Middle frontal gyrus (tissue), 1 donor: ENCODE measurements around the gene DUT.

ENCODE experiments used
- DNase-seq: peaks from one replicate; pipeline ENCODE4 v3.0.0-alpha.2; 2015; ENCODE audit warnings: low spot score; ENCODE audit errors: extremely low spot score

Gene DUT

DNA sequence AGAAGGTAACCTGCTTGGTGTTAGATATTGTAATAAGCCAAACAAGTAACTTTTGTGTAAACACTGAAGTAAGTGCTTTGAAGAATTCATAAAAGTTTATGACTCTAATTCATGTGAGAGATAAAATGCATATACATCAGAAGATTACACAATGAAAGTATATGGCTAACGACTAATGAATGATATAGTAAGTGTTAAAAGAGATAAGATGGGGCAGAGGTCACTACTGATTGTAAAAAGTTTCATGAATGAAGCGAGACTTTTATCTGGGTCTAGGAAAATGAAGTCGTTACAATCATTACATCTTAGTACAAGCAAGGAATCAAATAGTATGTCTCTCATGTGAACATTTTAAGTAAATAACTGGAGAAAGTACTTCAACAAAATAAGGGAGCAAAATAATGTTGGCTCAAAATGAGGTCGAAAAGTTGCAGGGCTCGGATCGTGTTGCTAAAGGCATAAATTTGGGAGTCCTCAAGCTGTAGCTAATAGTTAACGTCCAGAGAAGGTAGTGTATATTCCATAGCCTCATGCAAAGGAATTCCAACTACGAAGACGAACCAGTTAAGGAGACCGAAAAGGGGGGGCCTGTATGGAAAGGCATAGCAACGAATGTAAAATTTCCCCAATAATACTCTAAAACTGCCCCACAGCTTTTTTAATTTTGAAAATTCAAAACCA is 984 bp upstream of the DUT start:
- DNase-seq = no peak

DNA sequence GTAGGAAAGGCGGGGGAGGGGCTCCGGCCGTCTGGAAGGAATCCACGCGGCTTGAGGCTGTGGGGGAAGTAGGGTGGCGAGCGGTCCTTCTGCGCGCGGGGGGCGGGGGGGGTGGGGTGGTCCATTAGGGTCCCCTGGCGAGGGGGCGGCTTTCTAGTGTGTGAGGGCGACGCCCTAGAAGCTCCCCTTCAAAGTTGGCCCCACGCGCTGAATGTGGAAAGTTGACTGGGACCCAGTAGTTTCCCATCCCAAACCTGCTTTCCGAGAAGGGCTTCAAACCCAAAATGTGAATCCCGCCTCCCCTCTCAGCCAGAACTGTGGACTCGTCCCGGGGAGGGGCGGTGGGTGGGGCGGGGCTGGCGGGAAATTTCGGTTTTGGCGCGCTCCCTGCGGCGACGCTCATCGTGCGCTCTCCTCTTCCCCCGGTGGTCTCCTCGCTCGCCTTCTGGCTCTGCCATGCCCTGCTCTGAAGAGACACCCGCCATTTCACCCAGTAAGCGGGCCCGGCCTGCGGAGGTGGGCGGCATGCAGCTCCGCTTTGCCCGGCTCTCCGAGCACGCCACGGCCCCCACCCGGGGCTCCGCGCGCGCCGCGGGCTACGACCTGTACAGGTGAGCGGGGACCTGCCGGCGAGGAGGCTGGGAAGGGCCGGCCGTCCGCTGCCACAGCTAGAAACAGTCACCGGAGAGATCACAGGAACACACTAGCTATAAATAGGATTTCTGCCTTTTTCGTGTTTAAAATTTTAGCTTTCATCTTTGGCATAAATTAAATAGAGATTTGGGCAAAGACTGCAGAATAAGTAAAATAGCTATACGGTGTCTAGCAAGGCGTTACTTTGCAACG is 790 bp downstream of the DUT start:
- no peak for DNase-seq

DNA sequence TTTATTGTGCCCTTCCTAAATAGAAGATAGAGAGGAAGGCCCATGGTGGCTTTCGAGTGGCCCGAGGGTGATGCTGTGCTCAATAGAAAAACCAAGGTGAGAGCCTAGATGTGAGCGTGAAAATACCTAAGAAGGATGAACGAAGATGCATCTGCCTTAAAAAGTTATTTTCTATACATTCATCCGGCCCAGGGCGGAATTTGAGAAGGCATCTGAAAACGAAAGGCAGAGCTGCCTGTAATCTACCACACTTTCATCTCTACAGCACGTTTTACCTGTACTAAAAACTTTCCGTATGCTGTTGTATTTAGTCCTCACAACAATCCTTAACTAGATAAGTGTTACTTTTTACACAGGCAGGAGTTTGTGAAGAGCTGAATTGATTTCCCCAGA is 1.4 kb downstream of the DUT start:
- no peak for DNase-seq

DNA sequence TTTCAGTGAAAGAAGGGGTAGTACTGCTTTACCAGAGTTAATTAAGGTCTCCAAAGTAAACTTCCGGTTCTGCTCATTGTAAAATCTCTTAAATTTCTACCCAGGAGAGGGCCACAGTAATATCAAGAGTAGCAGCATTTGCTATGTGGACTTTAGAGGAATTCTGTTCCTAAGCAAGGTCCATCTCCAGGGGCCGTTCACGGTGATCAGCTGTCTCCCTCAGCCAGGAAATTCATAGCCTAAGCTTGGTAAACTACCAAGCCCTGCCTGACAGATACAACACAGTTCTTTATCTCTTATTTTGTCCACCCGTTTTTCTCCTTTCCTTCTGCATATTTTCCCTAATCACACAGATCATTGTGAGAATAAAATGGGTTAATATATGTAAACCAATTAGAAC is 2.3 kb downstream of the DUT start:
- DNase-seq = no peak

DNA sequence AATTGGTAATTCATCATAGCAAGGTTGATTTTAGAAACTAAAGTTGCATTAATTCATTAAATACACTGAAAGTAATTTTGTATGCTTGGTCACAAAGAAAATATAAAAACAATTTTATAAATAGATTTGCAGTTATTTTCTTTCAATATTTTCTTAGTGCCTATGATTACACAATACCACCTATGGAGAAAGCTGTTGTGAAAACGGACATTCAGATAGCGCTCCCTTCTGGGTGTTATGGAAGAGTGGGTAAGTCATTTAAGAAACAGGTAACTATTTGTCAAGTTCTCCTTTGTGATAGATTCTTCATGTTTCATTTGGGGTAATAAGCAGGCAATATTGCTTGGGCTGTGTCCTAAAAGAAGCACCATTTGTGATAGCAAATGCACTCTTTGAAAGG is 3.0 kb downstream of the DUT start:
- DNase-seq = no peak

DNA sequence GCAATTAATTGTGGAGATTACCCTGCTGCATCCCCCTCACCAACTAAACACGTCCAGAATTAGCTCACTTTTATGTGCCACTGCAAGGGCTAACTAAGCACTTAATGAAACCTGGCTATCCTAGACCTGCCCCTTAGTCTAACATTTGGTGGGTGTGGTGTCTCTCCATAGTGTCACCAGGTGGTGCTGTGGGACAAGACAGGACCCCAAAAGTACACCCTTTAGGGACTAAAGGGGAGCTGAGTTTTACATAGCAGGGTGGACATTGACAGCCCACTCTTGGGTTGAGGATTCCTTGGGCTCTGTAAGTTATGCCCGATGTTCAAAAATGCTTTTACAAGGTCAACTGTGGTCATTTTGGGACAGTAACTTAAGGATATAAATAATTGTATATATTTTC is 5.7 kb downstream of the DUT start:
- no peak for DNase-seq

DNA sequence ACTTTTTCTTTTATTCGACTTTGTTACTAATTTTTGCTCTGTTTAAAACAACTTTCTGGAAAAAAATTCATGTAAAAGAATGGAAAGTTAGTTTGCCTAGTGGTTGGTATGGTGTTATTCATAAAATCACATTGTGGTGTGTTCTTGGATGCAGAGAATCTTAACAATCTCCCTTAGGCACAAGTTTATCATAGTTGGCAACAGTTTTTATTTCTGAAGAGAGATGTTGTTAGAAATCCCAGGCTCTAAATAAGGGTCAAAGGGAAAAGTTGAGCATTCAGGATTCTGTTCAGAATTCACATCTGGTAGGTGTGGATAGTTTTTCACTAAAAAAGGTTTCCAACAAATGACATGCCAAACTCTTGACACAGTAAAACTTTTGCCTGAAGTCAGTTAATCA is 6.4 kb downstream of the DUT start:
- no peak for DNase-seq

DNA sequence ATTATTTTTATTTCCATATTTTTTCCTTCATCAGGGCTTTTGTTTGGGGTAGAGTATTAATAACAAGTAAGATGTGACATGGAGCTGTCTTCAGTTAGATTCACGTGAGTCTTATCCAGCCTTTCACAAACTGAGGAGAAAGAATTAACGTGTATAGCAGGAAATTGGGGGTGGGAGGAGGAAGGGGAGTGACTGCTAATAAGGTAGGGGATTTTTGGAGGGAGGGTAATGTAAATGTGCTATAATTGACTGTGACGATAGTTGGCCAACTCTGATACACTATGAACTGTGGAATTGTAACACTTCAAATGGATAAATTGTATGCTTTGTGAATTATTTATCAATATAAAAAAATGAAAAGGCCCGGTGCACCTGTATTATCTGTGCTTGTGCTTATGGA is 8.9 kb downstream of the DUT start:
- DNase-seq = no peak

DNA sequence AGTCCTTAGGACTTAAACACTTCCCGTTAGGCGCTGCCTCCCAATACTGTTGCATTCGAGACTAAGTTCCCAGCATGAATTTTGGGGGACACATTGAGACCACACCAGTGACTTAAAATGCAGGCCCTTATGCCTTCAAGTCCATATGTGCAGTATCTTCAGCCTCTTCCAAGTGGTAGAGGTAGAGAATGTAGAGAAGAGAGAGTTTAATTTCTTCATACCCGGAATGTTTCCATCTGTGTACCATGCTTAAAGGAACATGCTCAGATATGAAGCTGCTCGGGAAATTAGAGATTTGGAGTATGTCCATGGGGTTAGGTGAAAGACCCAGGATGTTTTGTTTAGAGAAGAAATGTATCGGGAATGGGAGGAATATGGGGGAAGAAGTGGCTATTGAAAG is 12.6 kb downstream of the DUT start:
- DNase-seq = no peak

DNA sequence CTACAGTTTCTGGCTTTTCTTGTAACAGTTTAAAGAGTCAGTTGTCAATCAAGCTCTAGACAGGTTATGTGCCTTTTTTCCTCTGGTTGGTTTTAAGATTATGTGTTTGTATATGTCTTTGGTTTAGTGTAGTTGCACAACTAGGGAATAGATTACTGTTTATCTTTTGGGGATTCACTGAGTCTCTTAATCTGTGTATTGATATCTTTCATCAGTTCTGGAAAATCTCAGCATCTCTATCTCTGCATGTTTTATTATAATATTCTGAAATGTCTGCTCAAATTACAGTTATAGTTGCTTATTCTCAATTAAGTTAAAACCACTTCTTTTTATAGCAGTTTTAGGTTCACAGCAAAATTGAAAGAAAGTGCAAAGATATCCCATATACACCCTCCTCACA is 14.3 kb downstream of the DUT start:
- DNase-seq = no peak

DNA sequence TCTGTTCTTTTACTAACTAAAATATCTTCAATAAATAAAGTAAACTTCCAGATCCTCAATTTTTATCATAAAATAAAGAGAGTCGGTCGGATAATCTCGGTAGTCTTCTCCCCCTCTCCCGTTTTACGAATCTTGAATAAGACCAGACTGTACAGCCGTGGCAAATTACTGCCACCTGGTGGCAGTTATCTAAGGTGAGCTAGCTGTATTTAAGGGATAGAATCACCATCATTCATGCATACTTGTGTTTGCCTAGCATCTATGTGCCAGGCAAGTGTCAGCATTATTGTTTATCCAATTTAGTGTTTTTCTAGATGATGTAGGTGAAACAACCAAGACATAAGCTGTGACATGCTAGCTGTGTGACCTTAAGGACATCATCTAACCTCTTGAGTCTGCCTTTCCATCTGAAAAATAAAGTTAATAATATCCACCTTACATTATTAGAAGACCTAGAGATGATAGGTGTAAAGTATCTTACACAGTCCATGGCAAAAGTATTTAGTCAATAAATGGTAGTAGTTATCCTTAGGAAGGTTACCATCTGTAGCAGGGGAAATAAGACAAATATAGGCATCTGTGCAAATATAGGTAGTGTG is 21.3 kb downstream of the DUT start:
- DNase-seq = no peak

DNA sequence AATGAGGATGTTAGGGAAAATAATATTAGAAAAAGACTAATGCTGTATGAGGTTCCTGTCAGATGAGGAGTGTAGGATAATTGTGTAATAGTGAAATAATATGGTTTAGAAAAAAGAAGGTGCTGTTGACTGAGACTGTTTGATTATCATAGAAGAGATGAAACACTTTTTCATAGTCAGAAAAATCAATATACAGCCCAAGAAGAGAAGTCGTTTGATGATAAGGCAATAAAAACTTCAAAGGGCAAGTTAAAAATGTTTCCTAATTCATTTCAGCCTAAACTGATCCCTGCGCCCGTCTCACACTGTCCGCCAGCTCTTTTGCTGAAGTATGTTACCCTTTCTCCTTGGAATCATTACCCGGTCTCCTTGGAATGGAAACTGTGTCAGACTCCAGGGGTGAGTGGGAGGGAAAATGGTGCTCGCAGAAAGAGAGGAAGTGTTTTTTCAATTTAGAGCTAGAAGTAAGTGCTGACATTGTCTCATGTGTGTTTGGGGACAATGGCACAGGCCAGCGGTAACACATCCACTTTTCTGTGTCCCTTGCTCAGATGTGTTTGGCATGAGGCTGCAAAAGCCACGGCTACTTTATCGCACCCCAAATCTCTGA is 23.6 kb downstream of the DUT start:
- no peak for DNase-seq

DNA sequence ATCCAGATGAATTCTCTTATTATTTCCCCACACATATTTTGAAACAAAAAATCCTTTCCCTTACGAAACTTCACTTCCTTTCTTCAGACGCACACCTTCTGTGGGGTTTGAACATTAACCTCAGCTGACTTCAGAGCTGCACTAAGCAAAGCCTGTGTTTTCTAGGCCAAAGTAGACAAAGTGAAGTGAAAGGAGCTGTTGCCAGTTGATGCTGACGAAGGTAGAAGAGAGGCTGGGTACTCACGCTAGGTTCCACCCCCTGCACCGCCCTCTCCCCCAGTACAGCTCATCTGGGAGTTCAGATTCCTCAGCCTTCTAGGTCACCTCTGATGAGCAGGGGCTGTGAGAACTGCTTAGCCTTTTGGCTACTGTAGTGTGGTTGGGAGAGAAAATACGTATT is 24.1 kb downstream of the DUT start:
- DNase-seq = no peak

DNA sequence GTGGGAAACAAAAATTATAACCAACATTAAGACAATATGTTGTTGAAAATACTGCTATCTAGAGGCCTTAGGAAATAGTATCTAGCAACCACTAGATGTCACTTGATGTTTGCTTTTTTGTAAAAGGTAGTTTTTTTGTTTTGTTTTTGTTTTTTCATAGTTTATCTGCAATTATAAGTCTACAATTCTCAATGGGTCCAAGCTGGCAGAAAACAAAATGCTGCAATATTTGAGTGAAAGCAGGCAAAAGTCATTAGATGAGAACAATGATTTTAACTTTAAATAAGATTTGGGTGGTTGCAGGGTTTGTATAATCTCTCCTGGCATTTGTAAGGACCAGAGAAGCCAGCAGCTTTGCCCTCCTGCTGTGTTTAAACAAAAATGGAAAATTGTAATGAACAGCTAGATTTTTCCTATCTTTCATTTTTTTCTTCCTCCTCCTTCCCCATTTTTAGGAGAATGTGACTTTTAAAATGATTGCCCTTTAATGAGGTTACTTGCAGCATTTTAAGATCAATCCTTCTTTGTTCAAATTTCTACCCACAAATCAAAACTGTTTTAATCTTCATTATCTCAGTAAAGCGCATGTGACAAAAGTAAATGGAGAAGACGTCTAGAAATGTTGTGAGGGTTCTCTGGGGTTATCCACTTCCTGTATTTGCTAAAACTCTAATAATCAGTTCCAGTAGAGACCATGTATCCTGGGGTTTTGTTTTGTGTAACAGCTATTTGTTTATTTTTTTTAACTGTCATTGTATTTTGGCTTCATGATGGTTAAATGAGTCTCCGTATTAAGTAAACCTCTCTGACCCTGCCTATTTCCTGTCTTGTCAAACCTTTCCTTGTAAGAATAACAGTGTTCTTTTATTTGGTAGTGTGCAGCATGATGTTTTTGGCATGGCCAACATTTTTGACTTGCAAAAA is 27.3 kb downstream of the DUT start:
- DNase-seq = no peak

DNA sequence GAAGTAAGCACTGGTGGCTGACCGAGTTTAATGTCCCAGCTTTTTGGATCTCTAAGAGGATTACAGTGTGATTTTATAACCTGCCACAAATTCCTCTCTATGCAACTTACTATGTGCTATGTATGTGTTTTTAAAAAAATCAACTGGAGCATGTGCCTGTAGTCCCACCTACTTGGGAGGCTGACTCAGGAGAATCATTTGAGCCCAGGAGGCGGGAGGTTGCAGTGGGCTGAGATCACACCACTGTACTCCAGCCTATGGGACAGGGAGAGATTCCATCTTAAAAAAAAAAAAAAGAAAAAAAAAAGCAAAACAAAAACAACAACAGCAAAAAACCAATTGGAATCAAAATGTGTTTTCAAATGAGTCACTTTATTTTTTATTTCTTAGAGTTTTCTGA is 29.6 kb downstream of the DUT start:
- no peak for DNase-seq

DNA sequence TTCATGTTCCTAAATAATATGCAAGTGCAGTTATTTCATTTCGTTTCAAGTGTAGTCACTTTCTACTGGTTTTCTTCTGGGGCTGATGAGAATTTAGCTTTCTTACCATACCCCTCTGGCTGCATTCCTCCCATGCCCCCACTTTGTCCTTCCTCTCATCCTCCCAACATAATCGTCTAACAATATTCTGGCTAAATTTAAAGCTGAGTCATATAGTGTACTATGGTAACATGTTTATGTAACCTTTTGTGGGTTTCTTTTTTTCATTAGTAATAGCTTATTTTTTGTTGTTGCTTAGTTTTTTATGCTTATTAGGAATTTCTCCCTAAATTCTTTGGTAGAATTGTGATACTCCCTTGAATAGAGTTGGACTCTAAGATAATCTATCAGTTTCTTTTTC is 30.5 kb downstream of the DUT start:
- DNase-seq = no peak

DNA sequence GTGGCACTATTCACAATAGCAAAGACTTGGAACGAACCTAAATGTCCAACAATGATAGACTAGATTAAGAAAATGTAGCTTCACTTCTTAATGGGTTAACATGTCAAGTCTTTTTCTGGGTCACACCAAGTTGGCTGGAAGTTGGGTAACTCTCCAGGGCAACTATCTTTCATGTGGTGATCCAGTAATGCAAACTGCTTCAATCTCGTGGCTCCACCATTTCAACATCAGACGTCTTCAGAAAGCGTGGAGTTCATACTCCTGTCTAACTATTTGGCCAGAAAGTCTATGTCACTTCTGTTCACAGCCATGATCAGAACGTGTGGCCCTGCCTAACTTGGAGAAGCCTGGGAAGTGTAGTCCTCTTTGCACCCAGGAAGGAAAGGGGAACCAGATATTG is 32.2 kb downstream of the DUT start:
- no peak for DNase-seq

DNA sequence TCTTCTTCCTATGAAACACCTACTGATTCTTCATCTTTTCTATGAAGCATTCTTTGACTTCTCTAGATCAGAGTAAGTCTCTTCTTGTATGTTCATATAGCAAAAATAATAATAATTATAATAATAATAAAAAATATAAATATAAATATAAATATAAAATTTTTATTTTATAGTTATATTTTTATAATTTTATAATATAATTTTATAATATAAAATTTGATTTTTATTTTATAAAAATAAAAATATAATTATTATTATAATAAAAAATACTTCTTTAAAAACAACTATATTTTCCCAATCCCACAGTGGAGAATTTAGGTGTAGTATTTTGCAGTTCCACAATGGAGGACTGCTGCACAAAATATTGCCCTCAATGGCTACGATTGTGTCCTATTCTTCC is 34.3 kb downstream of the DUT start:
- DNase-seq = no peak

DNA sequence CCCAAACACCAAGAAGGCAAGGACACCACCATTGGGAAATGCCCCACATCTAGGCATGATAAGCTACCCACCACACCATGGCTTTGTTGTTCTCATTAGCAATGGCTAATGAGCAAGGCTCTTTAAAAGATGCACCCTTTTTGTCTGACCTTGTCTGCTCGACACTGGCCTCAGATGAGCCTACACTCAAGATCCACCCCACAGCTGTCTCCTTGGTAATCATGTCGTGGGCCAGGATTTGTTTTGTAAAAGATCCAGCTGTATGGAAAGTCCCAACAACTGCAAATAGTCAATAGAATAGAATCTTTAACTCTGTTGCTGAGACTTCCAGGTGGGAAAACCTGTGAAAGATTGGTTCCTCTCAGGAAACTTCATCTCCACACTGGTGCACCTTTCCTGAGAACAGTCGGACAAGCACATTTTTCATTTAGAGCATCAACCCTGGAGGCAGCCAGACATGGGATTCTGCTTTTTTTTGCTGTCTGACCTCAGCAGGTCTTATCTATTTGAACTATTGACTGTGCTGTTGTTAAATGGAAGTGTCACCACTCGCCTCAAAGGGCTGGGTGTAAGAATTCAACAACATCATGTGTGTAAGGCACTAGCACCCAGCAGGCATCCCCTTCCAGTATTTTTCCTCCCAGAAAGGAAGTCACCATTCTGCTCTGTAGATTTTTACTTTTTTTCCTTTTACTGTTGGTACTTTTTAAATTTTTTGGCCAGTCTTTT is 35.5 kb downstream of the DUT start:
- DNase-seq = no peak

DNA sequence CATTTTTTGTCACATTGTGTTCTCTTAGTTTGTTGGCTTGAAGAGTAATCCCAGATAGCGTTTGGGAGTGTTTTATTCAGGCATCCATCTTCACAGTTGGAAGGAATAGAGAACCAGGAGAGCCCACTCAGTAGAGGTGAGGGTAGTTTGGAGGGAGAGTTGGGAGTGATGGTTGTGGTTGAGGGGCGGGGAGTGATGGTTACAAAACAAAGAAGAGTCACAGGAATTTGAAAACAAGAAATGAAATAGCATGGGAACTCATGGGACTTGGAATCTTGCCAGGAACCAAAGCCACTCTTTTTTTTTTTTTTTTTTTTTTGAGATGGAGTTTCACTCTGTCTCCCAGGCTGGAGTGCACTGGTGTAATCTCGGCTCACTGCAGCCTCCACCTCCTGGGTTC is 36.3 kb downstream of the DUT start:
- DNase-seq = no peak

DNA sequence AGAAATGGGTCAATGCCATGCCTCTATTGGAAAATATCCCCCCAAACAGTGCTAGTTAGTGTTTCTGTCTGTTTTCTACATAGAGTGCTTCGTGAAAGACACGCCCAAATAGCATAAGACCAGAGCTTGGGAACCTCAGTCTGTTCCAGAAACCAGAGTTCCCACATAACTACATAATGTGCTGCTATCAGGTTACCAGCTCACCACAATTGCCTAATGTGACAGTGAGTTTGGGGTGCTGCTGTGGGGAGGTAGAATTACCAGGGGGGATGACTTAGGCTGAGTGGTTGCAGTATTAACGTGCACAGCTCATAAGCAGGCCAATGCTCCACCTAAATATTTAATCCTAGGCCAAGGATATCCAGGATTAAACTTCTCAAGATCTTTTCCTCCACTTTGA is 39.2 kb downstream of the DUT start:
- no peak for DNase-seq
